NCI-H345 (cell line): Measurements from ENCODE around the gene TFDP1.
"Not testable (repeated sequence)": the region's sequence is repeated elsewhere in the genome, so short reads cannot be mapped to it uniquely, and the experiment has no call there.

Experiments used
- DNase-seq: peaks from one replicate; lab custom pipeline; 2025; lab: John Stamatoyannopoulos, UW

TFDP1 gene

GRCh38 chr13:113567681-113568080, 16.9 kb upstream of the TFDP1 start:
- DNase-seq: no peak

DNA sequence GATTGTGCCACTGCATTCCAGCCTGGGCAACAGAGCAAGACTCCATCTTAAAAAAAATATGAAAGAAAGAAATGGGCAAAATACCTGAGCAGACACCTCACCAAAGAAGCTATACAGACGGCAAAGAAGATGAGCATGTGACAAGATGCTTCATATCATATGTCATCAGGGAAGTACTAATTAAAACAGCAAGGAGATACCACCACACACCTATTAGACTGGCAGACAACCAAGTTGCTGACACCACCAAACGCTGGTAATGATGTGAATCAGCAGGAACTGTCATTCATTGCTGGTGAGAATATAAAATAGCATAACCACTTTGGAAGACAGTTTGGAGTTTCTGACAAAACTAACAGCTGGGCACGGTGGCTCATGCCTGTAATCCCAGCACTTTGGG, 11.5 kb upstream of the TFDP1 start:
- DNase-seq: no peak

GRCh38 chr13:113576597-113576996, 8.0 kb upstream of the TFDP1 start:
- no peak for DNase-seq

- no peak for DNase-seq
Measured at GRCh38 chr13:113577881-113578435, 6.6 kb upstream of the TFDP1 start.

DNA sequence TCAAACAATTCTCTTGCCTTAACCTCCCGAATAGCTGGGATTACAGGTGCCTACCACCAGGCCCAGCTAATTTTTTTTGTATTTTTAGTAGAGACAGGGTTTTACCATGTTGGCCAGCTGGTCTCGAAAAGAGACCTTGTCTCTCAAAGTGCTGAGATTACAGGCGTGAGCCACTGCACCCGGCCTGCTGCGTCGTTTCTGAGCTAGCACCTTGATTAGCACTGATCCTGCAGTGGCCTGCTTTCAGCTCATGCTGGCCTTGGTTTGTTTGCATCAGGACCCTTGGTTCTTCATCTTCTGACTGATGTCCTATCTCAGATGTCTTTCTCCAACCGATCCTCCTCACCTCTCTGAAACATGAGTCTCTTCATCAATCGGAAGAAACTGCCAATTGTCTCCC, 4.9 kb upstream of the TFDP1 start:
- no peak for DNase-seq

GRCh38 chr13:113581871-113582270, 2.7 kb upstream of the TFDP1 start:
- no peak for DNase-seq

DNA sequence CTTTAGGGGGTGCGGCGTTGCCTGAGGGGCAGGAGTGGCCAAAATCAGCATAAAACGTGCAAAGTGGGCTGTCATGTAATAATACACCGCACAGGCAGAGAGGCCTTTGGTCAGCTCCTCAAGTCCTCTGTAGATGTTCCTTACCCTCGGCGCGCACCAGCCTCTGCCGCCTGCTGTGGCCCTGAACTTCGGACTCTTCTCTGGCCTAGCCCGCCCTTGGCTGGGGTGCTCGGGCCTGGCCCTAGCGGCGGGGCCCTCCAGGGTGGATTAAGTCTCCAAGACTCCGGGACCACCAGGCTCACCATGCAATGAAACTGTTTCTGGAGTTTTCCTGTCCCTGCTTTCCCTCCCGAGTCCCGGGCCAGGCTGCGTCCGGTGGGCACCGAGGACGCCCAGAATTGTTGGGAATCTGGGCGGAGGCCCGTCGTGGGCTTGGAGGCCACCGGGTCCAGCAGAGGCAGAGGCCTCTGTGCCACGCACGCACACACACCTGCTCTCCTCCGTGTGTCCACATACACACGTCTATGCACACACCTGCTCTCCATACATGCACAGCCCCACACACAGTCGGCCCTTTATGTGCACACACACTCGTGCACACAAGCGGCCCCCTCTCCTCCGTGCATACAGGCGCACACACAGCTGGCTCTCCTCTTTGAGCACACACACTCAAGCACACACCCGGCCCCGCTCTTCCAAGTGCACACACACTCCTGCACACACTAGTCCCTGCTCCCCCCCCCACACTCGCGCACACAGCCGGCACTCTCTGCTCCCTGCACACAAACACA, 1.5 kb upstream of the TFDP1 start:
- no peak for DNase-seq

GRCh38 chr13:113584870-113585671, 518 bp downstream of the TFDP1 start:
- no peak for DNase-seq

GRCh38 chr13:113585896-113586295, 1.3 kb downstream of the TFDP1 start:
- no peak for DNase-seq

DNA sequence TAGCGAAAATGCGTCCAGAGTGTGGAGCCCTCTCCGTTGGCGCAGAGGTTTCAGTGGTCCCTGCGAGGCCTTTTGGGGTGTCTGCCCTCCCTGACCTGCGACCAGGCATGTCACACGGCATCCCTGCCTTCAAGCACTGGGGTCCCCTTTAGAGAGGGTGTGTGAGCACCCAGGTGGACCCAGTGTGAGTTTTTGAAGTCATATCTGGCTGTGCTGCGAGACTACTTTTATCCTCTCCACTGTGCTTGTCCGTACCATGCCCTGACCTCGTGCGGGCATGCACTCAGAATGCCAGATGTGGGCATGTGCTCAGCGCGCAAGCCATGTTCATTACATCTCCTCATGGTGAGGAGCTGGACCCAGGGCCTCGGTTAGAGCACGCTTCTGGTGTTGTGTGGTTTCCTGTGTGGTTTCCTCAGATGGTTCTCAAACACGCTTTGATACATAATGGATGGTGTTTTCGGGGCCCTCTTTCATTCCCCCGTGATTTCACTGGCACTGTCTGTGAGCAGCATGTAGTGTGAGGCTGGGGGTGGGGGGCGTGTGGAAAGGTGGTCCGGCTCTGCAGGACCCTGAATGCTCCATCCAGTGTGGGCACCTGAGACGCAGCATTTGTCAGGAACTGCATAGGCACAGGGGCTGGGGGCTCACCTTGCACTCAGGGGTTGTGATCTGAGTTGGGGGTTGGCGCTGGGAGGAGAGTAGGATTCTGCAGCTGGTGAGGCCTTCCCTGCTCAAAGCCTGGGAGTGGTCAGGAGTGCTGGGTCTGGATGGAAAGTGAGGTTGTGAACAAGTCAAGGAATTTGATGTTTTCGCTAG, 2.3 kb downstream of the TFDP1 start:
- no peak for DNase-seq

- no peak for DNase-seq
Measured at GRCh38 chr13:113588394-113589111, 4.0 kb downstream of the TFDP1 start.

DNA sequence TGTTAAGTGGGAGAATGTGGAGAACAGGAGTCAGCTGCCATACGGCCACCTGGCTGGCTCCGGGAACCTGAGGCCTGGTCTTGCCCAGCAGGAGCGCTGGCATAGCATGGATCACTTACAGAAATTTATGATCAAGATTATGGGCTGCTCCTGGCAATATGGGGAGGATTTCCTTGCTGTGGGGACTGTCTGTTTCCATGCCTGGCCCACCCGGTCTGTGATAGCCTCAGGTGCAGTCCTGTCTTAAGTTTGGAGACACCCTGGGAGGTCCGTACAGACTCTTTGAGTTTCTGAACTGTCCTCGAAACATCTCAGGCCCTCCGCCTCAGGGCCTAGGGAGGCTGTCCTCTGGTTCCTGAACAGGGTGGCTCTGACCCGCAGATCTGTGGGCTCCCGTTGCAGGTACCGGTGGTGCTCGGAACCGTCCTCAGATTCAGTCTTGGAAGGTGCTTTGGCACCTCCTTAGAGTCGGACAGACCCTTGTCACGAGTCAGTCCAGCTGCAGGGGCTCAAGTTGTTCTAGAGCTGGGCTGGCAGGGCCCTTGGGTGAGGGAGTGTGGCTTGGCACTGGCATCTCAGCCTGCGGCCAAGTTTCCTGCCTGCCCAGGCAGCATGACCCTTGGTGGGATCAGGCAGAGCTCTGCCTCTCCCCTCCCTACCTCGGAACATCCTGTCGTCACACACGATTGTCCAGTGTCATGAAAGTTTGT, 4.9 kb downstream of the TFDP1 start:
- no peak for DNase-seq

DNA sequence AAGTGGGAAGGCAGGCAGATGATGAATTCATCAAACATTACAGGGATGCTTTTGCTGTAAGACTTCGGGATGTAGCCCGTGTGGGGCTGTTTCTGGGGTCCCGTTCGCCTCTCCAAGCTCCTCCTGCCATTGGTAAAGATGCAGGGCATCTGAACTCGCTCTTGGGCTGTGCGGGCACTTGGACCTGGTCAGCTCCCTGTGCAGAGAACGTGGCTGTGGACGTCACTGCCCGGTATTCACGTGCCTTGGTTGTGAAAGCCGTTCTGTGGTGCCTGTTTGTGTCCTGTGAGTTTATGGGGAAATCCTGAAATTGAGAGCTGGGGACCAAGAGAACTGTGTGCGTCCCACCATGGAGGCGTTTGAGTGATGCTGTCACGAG, 5.4 kb downstream of the TFDP1 start:
- no peak for DNase-seq

DNA sequence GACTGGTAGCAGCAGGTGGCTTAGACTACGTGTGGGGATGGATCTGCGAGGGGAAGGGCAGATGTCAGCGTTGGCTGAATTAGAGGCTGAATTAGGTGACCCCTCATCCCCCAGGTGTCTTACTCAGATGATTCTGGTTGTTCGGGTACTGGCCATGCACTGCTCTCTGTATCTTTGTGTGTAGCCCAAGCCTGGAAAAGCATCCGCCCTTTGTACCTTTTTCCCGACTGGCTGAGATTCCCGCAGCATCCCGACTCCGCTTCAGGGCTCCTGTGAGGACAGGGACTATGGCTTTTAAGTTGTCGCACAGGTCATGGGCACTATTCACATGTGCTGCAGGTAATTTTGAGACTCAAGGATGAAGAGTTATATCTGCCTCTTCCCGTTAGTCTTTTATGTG, 7.2 kb downstream of the TFDP1 start:
- DNase-seq: no peak

DNA sequence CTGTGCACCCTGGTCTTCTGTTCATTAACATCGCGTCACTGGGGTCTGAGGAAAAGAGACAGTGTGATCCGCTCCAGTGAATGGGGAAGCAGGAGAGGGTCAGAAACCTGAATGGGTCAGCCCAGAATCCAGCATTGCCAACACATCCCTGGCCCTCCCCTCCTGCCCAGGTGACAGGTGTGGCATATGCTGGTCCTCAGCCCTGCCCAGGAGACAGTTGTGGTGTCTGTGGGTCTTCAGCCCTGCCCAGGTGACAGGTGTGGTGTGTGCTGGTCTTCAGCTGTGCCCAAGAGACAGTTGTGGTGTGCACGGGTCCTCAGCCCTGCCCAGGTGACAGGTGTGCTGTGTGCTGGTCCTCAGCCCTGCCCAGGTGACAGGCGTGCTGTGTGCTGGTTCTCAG, 8.0 kb downstream of the TFDP1 start:
- DNase-seq: no peak

GRCh38 chr13:113594066-113594821, 9.7 kb downstream of the TFDP1 start:
- not testable (repeated sequence) for DNase-seq

GRCh38 chr13:113595131-113595530, 10.6 kb downstream of the TFDP1 start:
- DNase-seq: no peak

DNA sequence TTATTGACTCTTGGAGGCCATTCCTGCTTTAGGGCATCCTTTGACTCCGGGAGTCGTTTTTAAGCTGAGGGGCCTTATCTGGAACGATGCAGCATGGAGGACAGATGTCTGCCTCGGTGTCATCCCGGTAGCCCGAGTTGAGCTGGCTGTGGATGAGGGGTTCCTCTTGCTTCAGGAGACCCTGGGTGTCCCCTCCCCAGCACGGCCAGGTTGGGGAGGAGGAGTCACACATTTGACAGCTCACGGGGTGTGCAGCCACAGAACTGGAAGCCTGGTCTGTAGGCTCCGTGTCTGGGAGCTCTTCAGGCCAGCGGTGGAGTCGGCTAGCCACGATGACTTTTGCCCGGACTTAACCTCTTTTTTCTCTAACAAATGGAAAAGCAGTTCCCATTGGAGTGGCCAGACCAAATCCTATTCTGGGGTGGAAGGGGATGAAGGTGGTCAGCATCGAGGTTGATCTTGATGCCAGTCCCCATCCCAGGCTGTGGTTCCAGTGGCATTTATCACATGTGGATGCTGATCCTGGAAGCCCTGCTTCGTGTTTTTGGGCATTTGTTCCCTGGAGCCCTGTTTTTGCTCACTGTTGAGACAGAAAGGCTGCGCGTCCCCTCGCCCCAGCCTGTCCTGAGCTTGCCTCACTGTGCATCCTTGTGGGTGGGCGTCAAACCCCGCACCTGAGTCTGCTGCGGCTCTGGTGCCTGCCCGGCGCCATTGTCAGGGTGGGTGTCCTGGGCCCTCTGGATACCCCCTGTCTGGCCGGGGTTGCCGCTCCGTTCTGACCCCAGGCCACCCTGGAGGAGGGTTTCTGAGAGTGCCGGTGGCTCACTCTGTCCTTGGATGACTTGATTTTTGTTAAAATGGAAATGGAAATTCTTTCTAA, 12.0 kb downstream of the TFDP1 start:
- DNase-seq: no peak

GRCh38 chr13:113597391-113598080, 13.0 kb downstream of the TFDP1 start:
- DNase-seq: no peak
